DMS53 treated with DMSO at 0.1 percent for 48 hours (cell line): ENCODE results near the gene PLD4.
"Not testable (repeated sequence)": the region's sequence is repeated elsewhere in the genome, so short reads cannot be mapped to it uniquely, and the experiment has no call there.

ENCODE experiments used
- DNase-seq: peaks from one replicate; lab custom pipeline; 2025; ENCODE audit not compliant: unreplicated experiment; lab: John Stamatoyannopoulos, UW

Gene PLD4

DNA sequence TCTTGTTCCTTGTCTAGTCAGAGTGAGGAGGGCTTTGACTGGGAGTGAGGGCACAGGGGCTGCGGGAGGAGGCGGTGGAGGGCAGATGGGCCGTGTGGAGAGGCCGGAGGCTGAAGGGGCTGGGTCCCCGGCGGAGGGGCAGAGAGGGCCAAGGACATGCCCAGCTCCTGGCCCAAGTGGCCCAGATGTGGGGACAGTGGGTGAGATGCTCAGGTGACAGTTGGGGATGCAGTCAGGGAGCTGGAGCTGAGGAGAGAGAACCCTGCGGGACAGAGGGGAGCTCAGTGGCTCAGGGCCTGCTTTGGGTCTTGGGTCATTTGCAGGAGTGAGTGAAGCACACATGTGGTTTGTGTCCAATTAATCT, 26.5 kb upstream of the PLD4 start:
- no peak for DNase-seq

DNA sequence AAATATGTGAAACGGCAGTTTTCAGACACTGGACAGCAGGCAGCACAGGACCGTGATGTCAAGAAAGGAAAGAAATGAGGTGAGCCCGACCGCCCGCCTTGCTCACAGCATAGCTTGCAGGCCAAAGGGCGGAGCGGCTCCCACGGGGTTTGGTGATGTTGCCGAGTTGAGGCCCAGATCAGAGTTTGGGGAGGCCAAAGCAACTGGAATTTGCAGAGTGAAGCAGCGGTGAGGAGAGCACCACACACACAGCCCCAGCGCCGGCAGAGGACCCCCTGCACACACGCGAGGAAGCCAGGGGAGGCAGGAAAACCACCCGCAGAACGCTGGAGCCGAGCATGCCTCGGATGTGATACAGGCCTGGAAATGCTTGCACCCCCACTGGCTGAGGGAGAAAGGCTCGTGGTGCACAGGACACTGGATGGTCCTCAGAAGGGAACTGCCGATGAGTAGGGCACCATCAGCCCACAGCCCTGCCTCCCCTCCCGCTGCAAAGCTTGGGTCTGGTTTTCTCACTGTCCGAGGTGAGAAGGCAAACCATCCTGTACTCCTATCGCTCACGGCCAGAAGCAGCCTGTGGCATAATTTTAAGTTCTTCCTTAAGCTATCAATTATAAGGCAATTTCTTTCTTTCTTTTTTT, 25.7 kb upstream of the PLD4 start:
- DNase-seq, result no peak

DNA sequence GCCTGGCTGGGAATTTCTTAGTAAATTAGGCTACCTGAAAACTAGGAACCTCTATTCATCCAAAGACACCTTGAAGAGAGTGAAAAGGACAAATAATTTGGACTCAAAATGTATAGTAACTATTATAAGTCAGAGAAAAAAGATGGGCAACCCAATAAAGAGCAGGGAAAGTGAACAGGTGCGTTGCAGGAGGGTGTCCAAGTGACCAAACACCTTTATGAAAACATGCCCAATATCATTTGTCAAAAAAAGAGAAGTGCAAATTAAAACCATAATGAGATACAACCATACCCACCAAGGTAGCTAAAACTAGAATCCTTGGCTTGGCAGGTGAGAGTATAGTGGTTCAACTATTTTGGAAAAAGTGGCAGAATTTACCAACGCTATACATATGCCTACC, 24.9 kb upstream of the PLD4 start:
- DNase-seq, result no peak

DNA sequence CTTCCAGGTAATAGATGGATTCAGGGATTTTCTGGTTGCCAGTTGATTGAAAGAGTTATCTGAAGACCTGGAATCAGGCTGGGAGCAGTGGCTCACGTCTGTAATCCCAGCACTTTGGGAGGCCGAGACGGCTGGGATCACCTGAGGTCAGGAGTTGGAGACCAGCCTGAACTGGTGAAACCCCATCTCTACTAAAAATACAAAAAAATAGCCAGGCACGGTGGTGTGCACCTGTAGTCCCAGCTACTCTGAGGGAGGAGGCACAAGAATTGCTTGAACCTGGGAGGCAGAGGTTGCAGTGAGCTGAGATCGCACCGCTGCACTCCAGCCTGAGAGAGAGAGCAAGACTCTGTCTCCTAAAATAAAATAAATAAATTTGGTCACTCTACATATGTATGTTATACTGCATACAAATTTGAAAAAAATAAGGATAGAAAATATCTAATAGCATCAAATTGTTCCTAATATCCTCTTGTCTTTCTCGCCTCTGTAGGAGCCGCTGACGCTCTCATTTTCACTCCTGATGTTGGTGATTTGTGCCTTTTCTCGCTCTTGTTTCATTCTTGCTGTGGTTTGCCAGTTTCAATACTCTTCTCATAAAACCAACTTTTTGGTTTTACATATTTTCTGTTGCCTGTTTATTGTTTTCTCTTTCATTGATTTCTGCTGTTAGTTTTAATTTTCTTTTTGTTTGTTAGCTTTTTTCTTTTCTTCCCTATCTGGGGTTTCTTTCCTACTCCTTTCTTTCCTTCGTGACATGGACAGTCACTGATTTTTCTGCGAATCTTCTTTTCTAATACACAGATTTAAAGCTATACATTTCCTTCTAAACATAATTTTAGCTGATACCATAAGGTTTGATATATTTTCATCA, 23.8 kb upstream of the PLD4 start:
- DNase-seq, result no peak

DNA sequence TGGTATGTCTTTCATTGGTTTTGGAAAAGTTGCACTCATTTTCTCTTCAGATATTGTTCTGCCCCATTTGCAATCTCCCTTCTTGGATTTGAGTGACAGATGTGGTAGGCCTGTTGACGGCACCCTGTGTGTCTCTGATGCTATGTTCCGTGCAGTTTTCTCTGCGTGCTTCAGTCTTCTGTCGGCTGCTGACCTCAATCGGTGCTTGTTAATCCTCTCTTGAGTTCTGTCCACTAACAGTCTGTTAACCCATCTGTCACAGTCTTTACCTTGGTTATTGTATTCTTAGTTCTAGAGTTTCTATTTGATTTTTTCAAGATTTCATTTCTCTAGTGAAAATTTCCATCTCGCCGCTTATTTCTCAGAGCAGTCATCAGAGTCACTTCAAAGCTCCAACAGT, 20.7 kb upstream of the PLD4 start:
- no peak for DNase-seq

DNA sequence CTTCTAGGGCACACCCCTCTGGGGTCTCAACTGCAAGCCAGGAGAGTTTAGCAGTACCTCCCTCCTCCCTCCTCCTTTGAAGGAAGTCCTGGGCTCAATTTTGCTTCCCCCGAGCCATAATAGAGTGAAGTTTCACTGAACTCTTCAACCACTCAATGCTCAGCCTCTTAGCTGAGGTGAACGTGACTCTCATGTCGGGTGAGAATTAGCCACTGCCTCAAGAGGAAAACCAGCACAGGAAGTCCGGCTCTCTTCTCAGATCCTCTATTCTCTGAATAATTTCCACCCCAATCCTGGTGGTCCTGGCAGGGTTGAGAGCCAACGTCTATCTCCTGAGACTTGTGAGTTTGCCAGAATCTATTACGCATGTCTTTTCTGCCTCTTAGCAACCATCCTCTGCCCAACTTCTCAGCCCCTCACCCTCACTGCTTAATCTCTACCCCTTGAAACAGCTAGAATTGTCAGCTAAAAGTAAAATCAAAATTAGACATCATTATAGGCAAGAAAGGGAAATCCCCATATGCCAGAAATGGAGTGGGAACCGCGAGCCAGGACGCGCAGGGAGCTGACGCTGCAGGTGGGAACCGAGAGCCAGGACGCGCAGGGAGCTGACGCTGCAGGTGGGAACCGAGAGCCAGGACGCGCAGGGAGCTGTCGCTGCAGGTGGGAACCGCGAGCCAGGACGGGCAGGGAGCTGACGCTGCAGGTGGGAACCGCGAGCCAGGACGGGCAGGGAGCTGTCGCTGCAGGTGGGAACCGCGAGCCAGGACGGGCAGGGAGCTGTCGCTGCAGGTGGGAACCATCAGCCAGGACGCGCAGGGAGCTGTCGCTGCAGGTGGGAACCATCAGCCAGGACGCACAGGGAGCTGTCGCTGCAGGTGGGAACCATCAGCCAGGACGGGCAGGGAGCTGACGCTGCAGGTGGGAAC, 19.8 kb upstream of the PLD4 start:
- not testable (repeated sequence) for DNase-seq

DNA sequence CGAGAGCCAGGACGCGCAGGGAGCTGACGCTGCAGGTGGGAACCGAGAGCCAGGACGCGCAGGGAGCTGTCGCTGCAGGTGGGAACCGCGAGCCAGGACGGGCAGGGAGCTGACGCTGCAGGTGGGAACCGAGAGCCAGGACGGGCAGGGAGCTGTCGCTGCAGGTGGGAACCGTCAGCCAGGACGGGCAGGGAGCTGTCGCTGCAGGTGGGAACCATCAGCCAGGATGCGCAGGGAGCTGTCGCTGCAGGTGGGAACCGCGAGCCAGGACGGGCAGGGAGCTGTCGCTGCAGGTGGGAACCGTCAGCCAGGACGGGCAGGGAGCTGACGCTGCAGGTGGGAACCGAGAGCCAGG, 19.1 kb upstream of the PLD4 start:
- DNase-seq, result not testable (repeated sequence)

DNA sequence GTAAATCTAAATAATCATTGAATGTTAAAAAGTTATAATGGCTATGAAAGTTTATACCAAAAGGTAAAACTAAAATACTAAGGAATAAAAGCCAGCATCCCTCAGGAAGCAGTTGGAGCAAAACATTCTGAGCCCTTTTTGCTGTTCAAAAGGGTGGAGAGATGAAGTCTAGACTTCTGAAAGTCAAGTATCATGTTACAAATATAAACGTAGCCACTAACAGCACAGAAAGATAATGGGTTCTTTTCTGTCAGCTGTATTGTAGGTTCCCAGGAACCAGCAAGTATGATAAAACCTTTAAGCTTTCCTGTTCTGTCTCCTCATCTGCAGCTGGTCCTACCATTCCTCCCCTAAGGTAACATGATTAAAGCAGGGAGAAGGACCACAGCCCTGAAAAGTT, 16.4 kb upstream of the PLD4 start:
- no peak for DNase-seq

DNA sequence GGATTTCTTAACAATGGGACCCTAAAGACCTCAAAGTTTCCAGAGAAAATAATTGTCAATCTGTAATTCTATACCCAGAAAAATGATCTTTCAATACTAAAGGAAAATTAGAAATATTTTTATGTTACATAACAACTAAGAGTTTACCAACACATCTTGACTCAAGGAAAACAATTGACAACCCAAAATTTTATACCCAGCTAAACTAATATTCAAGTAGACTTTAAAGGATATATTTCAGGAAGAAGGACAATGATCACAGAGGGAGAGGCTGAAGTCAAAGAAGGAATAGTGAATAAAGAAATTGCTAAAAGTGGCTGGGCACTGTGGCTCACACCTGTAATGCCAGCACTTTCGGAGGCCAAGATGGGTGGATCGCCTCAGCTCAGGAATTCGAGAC, 12.6 kb upstream of the PLD4 start:
- no peak for DNase-seq

DNA sequence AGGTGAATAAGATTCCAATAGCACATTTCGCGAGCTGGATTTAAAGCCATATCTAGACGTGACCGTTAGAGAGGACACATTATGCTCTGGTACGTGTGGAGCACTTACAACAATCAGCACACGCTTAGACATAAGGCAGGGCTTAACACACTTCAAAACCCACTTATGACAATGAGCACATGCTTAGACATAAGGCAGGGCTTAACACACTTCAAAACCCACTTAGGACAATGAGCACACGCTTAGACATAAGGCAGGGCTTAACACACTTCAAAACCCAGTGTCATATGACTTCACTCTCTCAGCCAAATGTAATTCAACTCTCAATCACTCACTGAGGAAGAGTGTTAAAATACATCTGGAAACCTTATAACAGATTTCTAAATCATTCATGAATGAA, 11.2 kb upstream of the PLD4 start:
- no peak for DNase-seq

DNA sequence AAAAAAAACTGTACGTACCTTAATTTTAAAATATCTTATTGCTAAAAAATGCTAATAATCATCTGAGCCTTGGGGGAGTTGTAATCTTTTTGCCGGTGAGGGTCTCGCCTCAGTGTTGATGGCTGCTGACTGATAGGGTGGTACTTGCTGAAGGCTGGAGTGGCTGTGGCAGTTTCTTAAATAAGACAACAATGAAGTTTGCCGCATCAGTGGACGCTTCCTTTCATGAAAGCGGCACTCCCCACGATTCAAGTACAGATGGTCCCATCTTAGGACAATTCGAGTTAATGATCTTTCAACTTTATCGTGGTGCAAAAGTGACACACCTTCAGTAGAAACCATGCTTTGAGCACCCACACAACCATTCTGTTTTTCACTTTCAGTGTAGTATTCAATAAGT, 7.6 kb upstream of the PLD4 start:
- DNase-seq, result no peak

DNA sequence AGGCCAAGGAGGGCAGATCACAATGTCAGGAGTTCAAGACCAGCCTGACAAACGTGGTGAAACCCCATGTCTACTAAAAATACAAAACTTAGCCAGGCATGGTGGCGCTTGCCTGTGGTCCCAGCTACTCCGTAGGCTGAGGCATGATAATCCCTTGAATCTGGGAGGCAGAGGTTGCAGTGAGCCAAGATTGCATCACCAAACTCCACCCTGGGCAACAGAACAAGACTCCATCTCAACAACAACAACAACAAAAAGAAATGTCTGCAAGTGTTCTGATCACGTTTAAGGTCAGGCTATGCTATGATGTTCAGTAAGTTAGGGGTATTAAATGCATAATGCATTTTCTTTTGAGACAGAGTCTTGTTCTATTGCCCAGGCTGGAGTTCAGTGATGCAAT, 6.7 kb upstream of the PLD4 start:
- DNase-seq, result no peak

DNA sequence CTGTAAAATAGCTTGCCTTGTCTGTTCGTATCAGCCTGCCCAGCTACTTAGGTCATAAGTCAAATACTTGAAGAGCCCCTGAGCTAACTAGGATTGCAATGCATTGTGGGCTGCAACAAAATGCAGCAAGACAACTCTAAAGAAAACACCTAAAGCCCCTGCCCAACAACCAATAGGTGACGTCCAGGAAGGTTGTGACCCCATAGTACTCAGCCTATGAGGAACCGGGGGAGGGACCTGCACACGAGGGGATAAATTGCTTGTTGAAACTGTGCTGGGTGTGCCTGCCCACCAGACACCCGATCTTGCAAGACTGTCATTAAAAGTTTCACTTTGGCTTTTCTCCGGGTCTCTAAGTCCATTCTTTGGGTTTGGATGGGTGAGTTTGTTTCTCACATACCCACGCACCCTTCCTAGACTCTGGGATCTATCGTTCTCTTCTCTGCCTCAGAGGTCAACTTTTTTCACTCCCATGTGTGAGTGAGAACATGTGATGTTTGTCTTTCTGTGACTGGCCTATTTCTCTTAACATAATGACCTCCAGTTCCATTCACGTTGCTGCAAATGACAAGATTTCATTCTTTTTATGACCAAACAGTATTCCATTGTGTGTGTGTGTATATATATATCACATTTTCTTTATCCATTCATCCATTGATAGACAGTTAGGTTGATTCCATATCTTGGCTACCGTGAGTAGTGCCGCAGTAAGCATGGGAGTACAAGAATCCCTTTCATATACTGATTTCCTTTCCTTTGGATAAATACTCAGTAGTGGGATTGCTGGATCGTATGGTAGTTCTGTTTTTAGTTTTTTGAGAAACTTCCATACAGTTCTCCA, 5.3 kb upstream of the PLD4 start:
- not testable (repeated sequence) for DNase-seq

DNA sequence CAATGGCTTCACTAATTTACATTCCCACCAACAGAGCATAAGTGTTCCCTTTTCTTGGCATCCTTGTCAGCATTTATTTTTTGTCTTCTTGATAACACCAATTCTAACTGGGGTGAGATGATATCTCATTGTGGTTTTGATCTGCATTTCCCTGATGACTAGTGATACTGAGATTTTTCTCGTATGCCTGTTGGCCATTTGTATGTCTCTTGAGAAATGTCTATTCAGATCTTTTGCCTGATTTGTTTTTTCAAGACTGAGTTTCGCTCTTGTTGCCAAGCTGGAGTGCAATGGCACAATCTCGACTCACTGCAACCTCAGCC, 4.7 kb upstream of the PLD4 start:
- no peak for DNase-seq

DNA sequence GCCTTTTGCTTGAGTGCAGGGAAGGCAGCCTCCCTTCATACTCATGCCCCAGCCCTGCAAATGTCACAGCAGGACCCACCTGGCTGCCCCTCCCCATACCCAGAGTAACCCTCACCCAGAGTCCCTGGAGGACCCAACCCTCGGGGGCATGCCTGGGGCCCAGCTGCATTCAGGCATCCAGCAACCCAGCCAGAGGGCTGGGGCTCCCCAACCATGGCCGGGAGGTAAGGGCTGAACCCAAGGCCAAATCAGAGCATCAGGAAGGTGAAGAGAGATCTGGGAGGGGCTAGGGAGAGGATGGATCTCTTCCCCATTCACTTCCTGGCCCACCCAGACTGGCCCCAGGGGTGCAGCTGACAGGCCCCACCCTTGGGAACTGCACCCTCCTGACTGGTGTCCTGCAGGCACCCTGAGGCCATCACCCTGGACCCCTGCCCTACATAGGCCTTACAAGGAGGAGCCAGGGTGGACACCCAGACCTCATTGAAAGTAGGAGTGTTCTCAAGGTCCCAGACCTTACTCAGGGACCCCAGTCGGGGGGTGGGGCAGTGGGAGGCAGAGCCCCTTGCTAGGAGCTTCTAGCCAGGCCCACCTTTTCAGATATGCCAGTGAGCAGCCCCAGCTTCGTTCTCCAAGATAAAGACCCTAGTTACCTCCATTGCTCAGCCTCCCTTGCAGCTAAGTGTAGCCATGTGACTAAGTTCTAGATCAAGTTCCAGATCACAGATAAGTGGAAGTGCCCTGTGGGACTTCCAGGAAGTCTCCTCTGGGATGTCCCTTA, 849 bp upstream of the PLD4 start:
- DNase-seq, result no peak

DNA sequence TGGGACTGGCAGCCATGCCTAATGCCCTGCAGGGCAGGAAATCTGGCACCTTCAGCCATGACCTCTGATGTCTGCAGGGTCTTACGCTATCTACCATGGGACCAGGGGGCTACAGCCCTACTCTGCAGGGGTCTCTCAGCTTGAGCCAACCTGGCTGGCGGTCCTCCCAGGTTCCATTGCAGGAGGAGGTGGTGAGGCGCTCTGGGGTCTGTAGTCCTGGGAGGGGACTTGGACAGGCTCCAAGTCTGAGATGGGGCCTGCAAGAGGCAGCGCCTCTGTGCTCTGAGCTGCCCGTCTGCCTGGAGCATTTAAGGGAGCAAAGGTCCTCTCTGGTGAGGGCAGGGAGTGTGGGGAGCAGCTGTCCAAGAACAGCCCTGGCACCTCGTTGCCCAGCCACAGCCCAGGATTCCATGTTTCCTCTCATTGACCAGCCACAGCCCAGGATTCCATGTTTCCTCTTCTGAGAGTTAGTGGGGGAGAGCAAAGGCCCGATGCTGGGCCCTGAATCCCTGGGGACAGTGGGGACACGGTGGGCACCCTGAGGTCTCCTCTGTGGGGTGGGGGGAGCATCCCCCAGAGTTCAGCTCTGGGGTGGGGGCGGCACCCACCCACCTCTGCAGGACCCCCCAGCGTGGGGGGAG, 655 bp downstream of the PLD4 start:
- DNase-seq, result no peak

DNA sequence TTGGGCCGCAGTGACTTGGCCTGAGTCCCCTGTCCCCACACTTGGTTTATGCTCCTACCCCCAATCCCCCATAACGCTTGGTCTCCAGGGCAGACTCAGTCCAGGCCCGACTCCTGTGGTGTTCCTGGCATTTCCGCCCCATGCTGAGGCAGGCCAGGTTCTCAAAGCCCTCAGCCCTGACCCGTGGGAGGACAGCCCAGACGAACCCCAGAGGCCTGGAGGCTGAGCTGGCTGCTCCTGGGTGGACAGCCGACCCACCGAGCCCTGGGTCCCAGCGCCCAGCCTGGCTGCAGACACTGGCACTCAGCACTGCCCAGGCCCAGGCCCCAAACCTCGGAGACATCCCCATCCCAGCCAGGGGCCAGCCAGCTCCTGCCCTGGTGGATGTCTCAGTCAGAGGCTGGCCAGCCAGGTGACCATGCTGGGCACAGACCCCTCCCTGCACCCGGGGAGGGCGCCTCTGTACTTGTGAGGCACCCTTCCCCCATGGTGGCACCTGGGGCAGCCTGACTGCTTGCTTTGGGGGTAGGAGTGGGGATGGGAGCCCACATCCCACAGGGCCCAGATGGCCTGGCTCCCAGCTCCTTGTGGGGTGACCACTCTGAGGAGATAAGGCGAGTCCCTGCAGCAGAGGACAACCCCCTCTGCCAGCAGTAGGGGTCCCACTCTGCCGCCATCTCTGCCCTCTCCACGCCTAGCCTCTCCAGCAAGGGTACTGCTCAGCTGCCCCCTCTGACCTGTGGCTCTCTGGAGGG, 1.4 kb downstream of the PLD4 start:
- DNase-seq, result no peak

DNA sequence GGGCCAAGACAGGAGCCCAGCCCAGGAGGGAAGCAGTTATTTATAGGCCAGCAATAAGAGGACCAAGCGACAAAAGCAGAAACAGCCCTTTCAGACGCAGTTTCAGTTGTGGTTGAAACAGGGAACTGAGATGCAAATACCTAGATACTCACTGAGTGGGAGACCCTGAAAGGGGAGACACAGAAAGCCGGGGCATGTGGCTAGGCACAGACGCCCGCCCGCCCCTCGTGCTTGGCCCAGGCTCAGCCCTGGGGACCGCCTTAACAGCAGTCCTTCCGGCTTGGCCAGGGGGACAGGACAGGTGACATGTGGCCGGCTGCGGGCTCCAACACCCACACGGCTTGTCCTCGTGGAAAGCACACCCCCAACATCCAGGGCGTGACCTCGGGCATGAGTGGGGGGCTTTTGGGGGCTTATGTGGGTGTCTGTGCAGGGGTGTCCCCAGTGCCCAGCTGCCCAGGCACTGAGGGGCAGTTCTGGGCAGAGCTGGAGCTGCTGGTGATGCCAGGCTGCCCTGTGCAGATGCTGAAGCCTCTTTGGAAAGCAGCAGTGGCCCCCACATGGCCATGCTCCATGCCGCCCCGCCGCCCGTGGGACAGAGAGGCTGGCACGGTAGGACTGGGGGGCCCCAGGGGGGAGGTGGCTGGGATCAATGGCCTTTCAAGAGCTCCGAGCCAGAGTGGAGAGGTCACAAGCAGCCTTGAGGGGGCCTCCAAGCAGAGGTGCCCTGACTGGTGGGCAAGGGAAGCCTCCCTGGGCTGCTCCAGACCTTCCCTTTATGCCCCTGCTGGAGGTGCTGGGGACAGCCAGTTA, 2.1 kb downstream of the PLD4 start:
- DNase-seq, result no peak
